ENCODE measurements around the gene LRRC57. TPM values are rescaled to one million over a fixed set of nuclear protein-coding genes. Genes with fewer than 3 reads are reported as not detected.

The LRRC57 gene
- total and polyA plus RNA-seq, 7 experiments from 2014 or later, result 4.5 to 37.1 (median 17.5) TPM

- H3K27ac ChIP-seq (ENCODE audit: low read depth, low read length), result no peak overlapping the region
- H3K9me3 ChIP-seq (ENCODE audit: control insufficient read depth in 2 of 3, low read length in 3 of 3), result no peaks in the 10 kb centered on the region
- H3K27me3 ChIP-seq (ENCODE audit: control insufficient read depth in 2 of 2, insufficient read depth in 2 of 2, low read length in 2 of 2), result no peaks in the 10 kb centered on the region
- ChIA-PET CTCF (interaction anchor here (0.6 kb wide), 1 partner anchor 646 kb away, joined by 3 read pairs; no protein-coding TSS in a partner anchor), POLR2A (interaction anchor here (0.6 kb wide), 1 partner anchor 760 kb away, joined by 4 read pairs; no protein-coding TSS in a partner anchor)
- H3K27ac Mint-ChIP-seq, result peak overlapping the region in 1 of 9 donors; percentile 51
- ATAC-seq (no peak), DNase-seq (no peak)
- peaks cover 24 to 56% (median 38%) of the 10 kb centered on the region in 7 donors for H3K4me1 Mint-ChIP-seq
- H3K36me3 ChIP-seq (ENCODE audit: control insufficient read depth in 2 of 3, insufficient read depth in 3 of 3, low read length in 3 of 3), result no peaks in the 10 kb centered on the region
- no peaks in the 10 kb centered on the region for H3K9me3 Mint-ChIP-seq
- H3K4me3 ChIP-seq (ENCODE audit: low read length), result no peak overlapping the region
- peak overlapping the region in 1 of 10 donors; percentile 44 for H3K4me3 Mint-ChIP-seq
- peaks cover 0 to 6% (median 0%) of the 10 kb centered on the region in 5 donors for H3K36me3 Mint-ChIP-seq
- peaks cover 13 to 19% of the 10 kb centered on the region in 2 donors for H3K4me1 ChIP-seq (ENCODE audit: control insufficient read depth in 2 of 2, insufficient read depth in 2 of 2, low read length in 2 of 2)
- intact Hi-C loops (cut with micrococcal nuclease), result loop anchor here (5.0 kb wide), 2 partner anchors 610 to 1170 kb away; partner anchors contain the start of genes CCNDBP1 (in 1 of the 2) and PDIA3 (in 1 of the 2)
- peaks cover 6 to 35% (median 13%) of the 10 kb centered on the region in 5 donors for H3K27me3 Mint-ChIP-seq
Observed at GRCh38 chr15:42577514-42578031, 29.0 kb upstream of the LRRC57 start.

- DNase-seq (no peak), ATAC-seq (no peak)
- Histone ChIP-seq H3K4me1 (ENCODE audit: control insufficient read depth in 2 of 2, insufficient read depth in 2 of 2, low read length in 2 of 2) (peaks cover 9 to 15% of the 10 kb centered on the region in 2 donors), H3K4me3 (ENCODE audit: low read length) (no peak overlapping the region), H3K27me3 (ENCODE audit: control insufficient read depth in 2 of 2, insufficient read depth in 2 of 2, low read length in 2 of 2) (no peaks in the 10 kb centered on the region), H3K9me3 (ENCODE audit: control insufficient read depth in 2 of 3, low read length in 3 of 3) (no peaks in the 10 kb centered on the region), H3K27ac (ENCODE audit: low read depth, low read length) (no peak overlapping the region), H3K36me3 (ENCODE audit: control insufficient read depth in 2 of 3, insufficient read depth in 3 of 3, low read length in 3 of 3) (no peaks in the 10 kb centered on the region)
- intact Hi-C loops (cut with micrococcal nuclease), result loop anchor here (5.0 kb wide), 2 partner anchors 611 to 1171 kb away; partner anchors contain the start of genes CCNDBP1 (in 1 of the 2) and PDIA3 (in 1 of the 2)
- Mint-ChIP-seq H3K4me3 (peak overlapping the region; percentile 74 to 95 (median 92)), H3K4me1 (peaks cover 23 to 48% (median 32%) of the 10 kb centered on the region in 7 donors), H3K36me3 (peaks cover 0 to 7% (median 0%) of the 10 kb centered on the region in 5 donors), H3K27ac (peak overlapping the region in 2 of 9 donors; percentile 10 to 32), H3K27me3 (peaks cover 6 to 35% (median 13%) of the 10 kb centered on the region in 5 donors), H3K9me3 (no peaks in the 10 kb centered on the region)
- ChIA-PET CTCF (no interaction called here), POLR2A (interaction anchor here (0.5 to 2.2 kb wide), 3 partner anchors 9 to 45 kb away, joined by 3 to 9 read pairs (median 4); no protein-coding TSS in a partner anchor)
Observed at GRCh38 chr15:42576776-42577175, 28.2 kb upstream of the LRRC57 start.

GRCh38 chr15:42576040-42576594, 27.5 kb upstream of the LRRC57 start:
- Mint-ChIP-seq H3K27me3 (peaks cover 6 to 35% (median 13%) of the 10 kb centered on the region in 5 donors), H3K4me1 (peaks cover 19 to 42% (median 25%) of the 10 kb centered on the region in 7 donors)
- H3K27ac ChIP-seq (ENCODE audit: low read depth, low read length), result peak overlapping the region; percentile 53

GRCh38 chr15:42575188-42576039, 26.8 kb upstream of the LRRC57 start, which contains the start of gene STARD9:
Gene STARD9, plus strand, starts transcription at chr15:42575606. Its CDS starts 110 bp downstream, at chr15:42575716.
- peak within 1 kb of the TSS; percentile 74 to 95 (median 92) for H3K4me3 Mint-ChIP-seq
- H3K27me3 Mint-ChIP-seq, result peaks cover 6 to 35% (median 13%) of the 10 kb centered on the region in 5 donors
- H3K36me3 ChIP-seq (ENCODE audit: control insufficient read depth in 2 of 3, insufficient read depth in 3 of 3, low read length in 3 of 3), result no peaks in the 10 kb centered on the region
- peak; percentile 84 to 96 (median 93) for DNase-seq
- ATAC-seq, result peak; percentile 96
- H3K4me1 Mint-ChIP-seq, result peaks cover 14 to 36% (median 19%) of the 10 kb centered on the region in 7 donors
- H3K9me3 Mint-ChIP-seq, result no peaks in the 10 kb centered on the region
- H3K27ac ChIP-seq (ENCODE audit: low read depth, low read length), result peak within 1 kb of the TSS; percentile 58
- intact Hi-C loops (cut with micrococcal nuclease), result loop anchor here (1.0 to 5.0 kb wide), 12 partner anchors 9 to 1172 kb away; partner anchors contain the start of genes GANC (in 2 of the 2), HAUS2 (in 2 of the 2), LRRC57 (in 2 of the 2) and TMEM87A (in 2 of the 2)
- POLR2A ChIA-PET, result interaction anchor here (1.0 to 2.2 kb wide), 12 partner anchors 8 to 302 kb away, joined by 3 to 12 read pairs (median 4); partner anchors contain the start of genes GANC, HAUS2, LRRC57 and SNAP23
- H3K36me3 Mint-ChIP-seq, result peaks cover 0 to 6% (median 0%) of the 10 kb centered on the region in 5 donors
- H3K4me3 ChIP-seq (ENCODE audit: low read length), result peak within 1 kb of the TSS; percentile 81
- H3K4me1 ChIP-seq (ENCODE audit: control insufficient read depth in 2 of 2, insufficient read depth in 2 of 2, low read length in 2 of 2), result peaks cover 7 to 12% of the 10 kb centered on the region in 2 donors
- H3K9me3 ChIP-seq (ENCODE audit: control insufficient read depth in 2 of 3, low read length in 3 of 3), result no peaks in the 10 kb centered on the region
- H3K27ac Mint-ChIP-seq, result peak within 1 kb of the TSS; percentile 10 to 84 (median 76)
- CTCF ChIA-PET, result interaction anchor here (0.6 to 0.9 kb wide), 3 partner anchors 10 to 774 kb away, joined by 3 to 4 read pairs (median 3); no protein-coding TSS in a partner anchor
- no peaks in the 10 kb centered on the region for H3K27me3 ChIP-seq (ENCODE audit: control insufficient read depth in 2 of 2, insufficient read depth in 2 of 2, low read length in 2 of 2)

More at GRCh38 chr15:42576040-42576594, 27.5 kb upstream of the LRRC57 start:
- ChIA-PET CTCF (interaction anchor here (0.6 to 0.9 kb wide), 2 partner anchors 10 to 774 kb away, joined by 3 to 4 read pairs; no protein-coding TSS in a partner anchor), POLR2A (interaction anchor here (0.6 to 2.2 kb wide), 11 partner anchors 7 to 303 kb away, joined by 3 to 12 read pairs (median 5); partner anchors contain the start of genes GANC, HAUS2, LRRC57 and SNAP23)
- peaks cover 0 to 9% (median 0%) of the 10 kb centered on the region in 5 donors for H3K36me3 Mint-ChIP-seq
- DNase-seq (no peak), ATAC-seq (no peak)
- no peaks in the 10 kb centered on the region for H3K9me3 Mint-ChIP-seq
- intact Hi-C loops (cut with micrococcal nuclease), result loop anchor here (5.0 kb wide), 2 partner anchors 611 to 1171 kb away; partner anchors contain the start of genes CCNDBP1 (in 1 of the 2) and PDIA3 (in 1 of the 2)
- no peaks in the 10 kb centered on the region for H3K27me3 ChIP-seq (ENCODE audit: control insufficient read depth in 2 of 2, insufficient read depth in 2 of 2, low read length in 2 of 2)
- H3K27ac Mint-ChIP-seq, result peak overlapping the region in 8 of 9 donors; percentile 10 to 83 (median 62)
- H3K4me3 Mint-ChIP-seq, result peak overlapping the region; percentile 74 to 95 (median 92)
- H3K4me3 ChIP-seq (ENCODE audit: low read length), result peak overlapping the region; percentile 81
- H3K36me3 ChIP-seq (ENCODE audit: control insufficient read depth in 2 of 3, insufficient read depth in 3 of 3, low read length in 3 of 3), result no peaks in the 10 kb centered on the region
- H3K9me3 ChIP-seq (ENCODE audit: control insufficient read depth in 2 of 3, low read length in 3 of 3), result no peaks in the 10 kb centered on the region
- H3K4me1 ChIP-seq (ENCODE audit: control insufficient read depth in 2 of 2, insufficient read depth in 2 of 2, low read length in 2 of 2), result peaks cover 7 to 12% of the 10 kb centered on the region in 2 donors

- ChIA-PET CTCF (interaction anchor here (0.6 kb wide), 1 partner anchor 18 kb away, joined by 4 read pairs; no protein-coding TSS in a partner anchor), POLR2A (interaction anchor here (0.6 kb wide), 1 partner anchor 107 kb away, joined by 3 read pairs; no protein-coding TSS in a partner anchor)
- Mint-ChIP-seq H3K4me1 (peaks cover 7 to 14% (median 10%) of the 10 kb centered on the region in 7 donors), H3K4me3 (no peak overlapping the region), H3K9me3 (no peaks in the 10 kb centered on the region), H3K27me3 (no peaks in the 10 kb centered on the region), H3K36me3 (peaks cover 0 to 20% (median 10%) of the 10 kb centered on the region in 5 donors), H3K27ac (no peak overlapping the region)
- H3K36me3 ChIP-seq (ENCODE audit: control insufficient read depth in 2 of 3, insufficient read depth in 3 of 3, low read length in 3 of 3), result peaks cover 11 to 46% (median 16%) of the 10 kb centered on the region in 3 experiments
- intact Hi-C loops (cut with micrococcal nuclease), result no loop called here
- H3K4me1 ChIP-seq (ENCODE audit: control insufficient read depth in 2 of 2, insufficient read depth in 2 of 2, low read length in 2 of 2), result no peaks in the 10 kb centered on the region
- H3K9me3 ChIP-seq (ENCODE audit: control insufficient read depth in 2 of 3, low read length in 3 of 3), result no peaks in the 10 kb centered on the region
- H3K27ac ChIP-seq (ENCODE audit: low read depth, low read length), result no peak overlapping the region
- no peak overlapping the region for H3K4me3 ChIP-seq (ENCODE audit: low read length)
- no peaks in the 10 kb centered on the region for H3K27me3 ChIP-seq (ENCODE audit: control insufficient read depth in 2 of 2, insufficient read depth in 2 of 2, low read length in 2 of 2)
- no peak for DNase-seq
- no peak for ATAC-seq
Observed at GRCh38 chr15:42558739-42559138, 10.1 kb upstream of the LRRC57 start.
